Measurements from ENCODE around the gene TRAF5.

Gene TRAF5

DNA sequence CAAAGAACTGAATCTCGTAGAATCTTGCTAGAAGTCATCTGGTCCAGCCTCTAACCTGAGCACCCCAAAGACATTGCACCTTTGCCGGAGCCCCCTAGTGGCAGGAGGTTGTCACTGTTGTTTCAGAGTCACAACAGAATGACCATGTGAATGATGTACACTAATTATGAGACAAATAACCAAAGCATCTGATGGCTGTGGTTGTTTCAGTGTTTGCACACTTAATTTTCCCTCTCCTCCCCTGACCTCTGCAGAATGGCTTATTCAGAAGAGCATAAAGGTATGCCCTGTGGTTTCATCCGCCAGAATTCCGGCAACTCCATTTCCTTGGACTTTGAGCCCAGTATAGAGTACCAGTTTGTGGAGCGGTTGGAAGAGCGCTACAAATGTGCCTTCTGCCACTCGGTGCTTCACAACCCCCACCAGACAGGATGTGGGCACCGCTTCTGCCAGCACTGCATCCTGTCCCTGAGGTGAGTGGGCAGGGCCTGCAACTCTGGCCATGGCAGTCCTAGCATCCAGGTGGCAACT, 26.4 kb downstream of the TRAF5 start:
- ChIA-PET CTCF (no interaction called here), POLR2A (no interaction called here)
- TF ChIP-seq FOXK2 (IDR thresholded peaks at IDR 0.05), result no peak
- TF ChIP-seq SP1 (IDR thresholded peaks at IDR 0.05), result no peak
- no peak for TF ChIP-seq ZNF384 (IDR thresholded peaks at IDR 0.05)
- no peak for TF ChIP-seq FOXA1 (IDR thresholded peaks at IDR 0.05)
- no peak for TF ChIP-seq HDGF (IDR thresholded peaks at IDR 0.05; ENCODE audit: borderline replicate concordance)
- TF ChIP-seq, protein P1, sequence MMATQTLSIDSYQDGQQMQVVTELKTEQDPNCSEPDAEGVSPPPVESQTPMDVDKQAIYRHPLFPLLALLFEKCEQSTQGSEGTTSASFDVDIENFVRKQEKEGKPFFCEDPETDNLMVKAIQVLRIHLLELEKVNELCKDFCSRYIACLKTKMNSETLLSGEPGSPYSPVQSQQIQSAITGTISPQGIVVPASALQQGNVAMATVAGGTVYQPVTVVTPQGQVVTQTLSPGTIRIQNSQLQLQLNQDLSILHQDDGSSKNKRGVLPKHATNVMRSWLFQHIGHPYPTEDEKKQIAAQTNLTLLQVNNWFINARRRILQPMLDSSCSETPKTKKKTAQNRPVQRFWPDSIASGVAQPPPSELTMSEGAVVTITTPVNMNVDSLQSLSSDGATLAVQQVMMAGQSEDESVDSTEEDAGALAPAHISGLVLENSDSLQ (IDR thresholded peaks at IDR 0.05), result no peak
- TF ChIP-seq FOXM1 (IDR thresholded peaks at IDR 0.05; ENCODE audit: borderline replicate concordance), result no peak
- TF ChIP-seq LEF1 (IDR thresholded peaks at IDR 0.05; ENCODE audit: borderline replicate concordance), result no peak
- TF ChIP-seq ELF4 (IDR thresholded peaks at IDR 0.05), result no peak
- TF ChIP-seq TARDBP (IDR thresholded peaks at IDR 0.05), result no peak
- TF ChIP-seq NFRKB (IDR thresholded peaks at IDR 0.05), result no peak
- TF ChIP-seq SUZ12 (IDR thresholded peaks at IDR 0.05), result no peak
- TF ChIP-seq BHLHE40 (IDR thresholded peaks at IDR 0.05; ENCODE audit: borderline replicate concordance), result no peak
- TF ChIP-seq ARNT (IDR thresholded peaks at IDR 0.05), result no peak
- DNase-seq (ENCODE audit: extremely low spot score), result peak; percentile 66

DNA sequence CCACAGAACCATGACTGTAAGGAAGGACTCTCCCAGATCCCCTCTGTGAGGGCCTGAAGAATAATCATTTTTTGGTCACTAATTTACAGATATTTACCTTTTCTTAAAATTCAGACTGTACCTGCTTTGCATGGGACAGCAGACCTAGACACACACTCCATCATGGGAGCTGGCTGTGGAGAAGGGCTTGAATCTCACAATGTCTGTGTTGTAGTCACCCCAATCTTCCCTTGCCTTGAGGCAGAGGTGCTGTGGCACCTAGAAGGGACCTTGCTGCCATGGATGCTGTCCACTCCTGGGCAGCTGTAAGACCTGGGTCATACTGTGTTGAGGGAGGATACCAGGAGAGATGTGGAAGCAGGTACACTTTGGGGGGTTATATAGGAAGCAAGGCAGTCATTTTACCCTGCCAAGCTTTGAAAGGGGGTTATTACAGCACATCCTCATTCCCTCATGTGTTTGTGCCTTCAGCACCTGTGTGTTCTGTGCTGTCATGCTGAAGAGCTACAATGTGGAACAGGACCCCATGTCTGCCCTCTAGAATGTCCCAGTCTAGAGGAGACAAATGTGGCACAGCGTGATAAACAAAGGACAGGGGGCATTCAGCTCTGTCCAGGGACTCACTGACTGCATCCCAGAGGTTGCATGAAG, 27.1 kb downstream of the TRAF5 start:
- no peak for DNase-seq (ENCODE audit: extremely low spot score)
- no peak for TF ChIP-seq NFRKB (IDR thresholded peaks at IDR 0.05)
- TF ChIP-seq LEF1 (IDR thresholded peaks at IDR 0.05; ENCODE audit: borderline replicate concordance), result no peak
- no peak for TF ChIP-seq ZNF384 (IDR thresholded peaks at IDR 0.05)
- TF ChIP-seq ELF4 (IDR thresholded peaks at IDR 0.05), result no peak
- TF ChIP-seq, protein P1 (IDR thresholded peaks at IDR 0.05), result no peak
- TF ChIP-seq TARDBP (IDR thresholded peaks at IDR 0.05), result no peak
- TF ChIP-seq ARNT (IDR thresholded peaks at IDR 0.05), result no peak
- ChIA-PET CTCF (interaction anchor here (0.5 kb wide), 1 partner anchor 37 kb away, joined by 3 read pairs; no protein-coding TSS in a partner anchor), POLR2A (no interaction called here)

DNA sequence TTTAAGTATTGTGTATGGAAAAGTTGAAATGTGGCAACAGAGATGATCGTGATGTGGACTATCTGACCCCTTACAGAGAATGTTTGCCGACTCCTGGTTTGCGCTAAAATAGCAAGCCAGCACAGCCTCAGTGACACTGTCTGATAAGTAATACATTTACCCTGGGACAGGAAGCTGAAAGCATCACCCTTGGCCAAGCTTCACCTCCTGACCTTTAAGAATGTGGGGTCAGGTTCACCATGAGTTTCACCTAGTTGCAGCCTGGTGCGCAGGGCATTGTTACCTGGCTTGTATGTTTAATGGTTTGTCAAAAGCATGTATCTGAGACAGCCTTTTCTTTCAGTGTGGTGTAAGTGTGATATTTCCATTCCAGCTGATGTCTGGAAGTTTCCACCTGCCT, 29.2 kb downstream of the TRAF5 start:
- POLR2A ChIA-PET, result interaction anchor here (1.4 kb wide), 1 partner anchor 27 kb away, joined by 4 read pairs; no protein-coding TSS in a partner anchor
- TF ChIP-seq, protein P1 (IDR thresholded peaks at IDR 0.05), result no peak
- TF ChIP-seq ZNF384 (IDR thresholded peaks at IDR 0.05), result no peak
- TF ChIP-seq SP1 (IDR thresholded peaks at IDR 0.05), result no peak
- no peak for TF ChIP-seq L3MBTL2 (conservative IDR thresholded peaks at IDR 0.05)
- no peak for TF ChIP-seq SUZ12 (IDR thresholded peaks at IDR 0.05)
- no peak for TF ChIP-seq FOXA1 (IDR thresholded peaks at IDR 0.05)
- TF ChIP-seq FOXM1 (IDR thresholded peaks at IDR 0.05; ENCODE audit: borderline replicate concordance), result no peak
- no peak for TF ChIP-seq CTBP1 (IDR thresholded peaks at IDR 0.05; ENCODE audit: borderline replicate concordance)
- TF ChIP-seq LEF1 (IDR thresholded peaks at IDR 0.05; ENCODE audit: borderline replicate concordance), result no peak
- TF ChIP-seq TARDBP (IDR thresholded peaks at IDR 0.05), result no peak
- TF ChIP-seq HDGF (IDR thresholded peaks at IDR 0.05; ENCODE audit: borderline replicate concordance), result no peak
- TF ChIP-seq ELF4 (IDR thresholded peaks at IDR 0.05), result no peak
- no peak for TF ChIP-seq NFRKB (IDR thresholded peaks at IDR 0.05)
- no peak for TF ChIP-seq FOXK2 (IDR thresholded peaks at IDR 0.05)
- no peak for TF ChIP-seq BHLHE40 (IDR thresholded peaks at IDR 0.05; ENCODE audit: borderline replicate concordance)
- TF ChIP-seq ARNT (IDR thresholded peaks at IDR 0.05), result no peak
- DNase-seq (ENCODE audit: extremely low spot score), result no peak
- CTCF ChIA-PET, result interaction anchor here (0.8 kb wide), 1 partner anchor 309 kb away, joined by 3 read pairs; no protein-coding TSS in a partner anchor

DNA sequence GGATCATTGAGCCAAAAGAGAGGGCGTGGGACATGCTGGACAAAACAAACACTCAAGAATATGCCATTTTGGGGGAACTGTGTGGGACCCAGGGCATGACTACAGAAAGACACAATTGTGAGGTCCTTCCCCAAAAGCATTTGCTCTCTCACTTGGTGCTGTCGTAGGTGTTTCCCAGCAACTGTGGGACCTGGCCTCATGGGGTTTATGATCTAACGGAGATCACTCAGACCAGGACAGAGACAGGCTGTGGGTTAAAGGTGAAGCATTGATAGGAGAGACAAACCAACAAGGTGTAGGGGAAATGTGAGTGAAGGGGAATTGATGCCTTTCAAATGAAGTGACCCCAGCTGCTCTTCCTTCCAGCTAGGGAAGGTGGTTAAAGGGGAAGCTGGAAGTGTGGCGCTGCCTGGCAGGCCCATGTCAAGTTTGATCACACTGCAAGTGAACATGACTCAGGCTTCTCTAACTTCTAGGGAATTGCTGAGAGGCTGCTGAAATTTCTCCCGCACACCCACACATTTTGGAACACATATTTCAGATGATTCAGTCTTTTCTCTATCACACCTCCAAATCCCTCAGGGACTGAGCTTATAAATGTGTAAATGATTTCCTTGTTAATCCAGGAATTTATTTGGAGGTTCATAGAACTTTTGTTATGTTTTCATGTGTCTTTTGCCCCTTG, 30.2 kb downstream of the TRAF5 start:
- TF ChIP-seq FOXA1 (IDR thresholded peaks at IDR 0.05) (no peak), HDGF (IDR thresholded peaks at IDR 0.05; ENCODE audit: borderline replicate concordance) (no peak), SP1 (IDR thresholded peaks at IDR 0.05) (no peak), ARNT (IDR thresholded peaks at IDR 0.05) (no peak), L3MBTL2 (conservative IDR thresholded peaks at IDR 0.05) (no peak), FOXK2 (IDR thresholded peaks at IDR 0.05) (no peak), SUZ12 (IDR thresholded peaks at IDR 0.05) (no peak), FOXM1 (IDR thresholded peaks at IDR 0.05; ENCODE audit: borderline replicate concordance) (no peak), BHLHE40 (IDR thresholded peaks at IDR 0.05; ENCODE audit: borderline replicate concordance) (no peak), TARDBP (IDR thresholded peaks at IDR 0.05) (no peak), NFRKB (IDR thresholded peaks at IDR 0.05) (no peak), ELF4 (IDR thresholded peaks at IDR 0.05) (no peak), CTBP1 (IDR thresholded peaks at IDR 0.05; ENCODE audit: borderline replicate concordance) (no peak), ZNF384 (IDR thresholded peaks at IDR 0.05) (no peak)
- TF ChIP-seq, protein P1 (IDR thresholded peaks at IDR 0.05), result no peak
- DNase-seq (ENCODE audit: extremely low spot score), result no peak
- ChIA-PET CTCF (no interaction called here), POLR2A (no interaction called here)

DNA sequence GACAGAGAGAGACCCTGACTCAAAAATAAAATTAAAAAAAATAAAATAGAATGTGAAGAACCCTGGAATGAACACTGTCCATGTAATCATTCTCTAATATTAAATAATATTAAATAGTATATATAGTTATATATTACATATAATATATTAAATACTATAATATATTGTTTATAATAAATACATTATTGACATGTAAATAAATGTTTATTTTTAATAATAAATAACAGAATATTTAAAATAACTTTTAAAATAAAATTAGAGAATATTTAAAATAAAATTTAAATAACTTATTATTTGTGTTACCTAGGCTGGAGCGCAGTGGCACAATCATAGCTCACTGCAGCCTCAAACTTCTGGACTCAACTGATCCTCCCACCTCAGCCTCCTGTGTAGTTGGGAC, 32.1 kb downstream of the TRAF5 start:
- no peak for DNase-seq (ENCODE audit: extremely low spot score)
- TF ChIP-seq ARNT (IDR thresholded peaks at IDR 0.05) (no peak), HDGF (IDR thresholded peaks at IDR 0.05; ENCODE audit: borderline replicate concordance) (no peak), FOXK2 (IDR thresholded peaks at IDR 0.05) (no peak), LEF1 (IDR thresholded peaks at IDR 0.05; ENCODE audit: borderline replicate concordance) (no peak), ZNF384 (IDR thresholded peaks at IDR 0.05) (no peak), ELF4 (IDR thresholded peaks at IDR 0.05) (no peak), NFRKB (IDR thresholded peaks at IDR 0.05) (no peak), SP1 (IDR thresholded peaks at IDR 0.05) (no peak), TARDBP (IDR thresholded peaks at IDR 0.05) (no peak), L3MBTL2 (conservative IDR thresholded peaks at IDR 0.05) (no peak)
- TF ChIP-seq, protein P1 (IDR thresholded peaks at IDR 0.05), result no peak
- POLR2A ChIA-PET, result interaction anchor here (1.0 kb wide), 1 partner anchor 24 kb away, joined by 3 read pairs; no protein-coding TSS in a partner anchor
- CTCF ChIA-PET, result interaction anchor here (0.7 kb wide), 1 partner anchor 9 kb away, joined by 5 read pairs; no protein-coding TSS in a partner anchor

Data from HEK293T (cell line).